ENCODE results near the gene PLXNB3.
A peak's percentile ranks its signal among the peaks of the same experiment; 100 is the strongest.

GRCh38 chrX:153794018-153794896 is 30.2 kb downstream of the PLXNB3 start, which contains the start of the genes IDH3G and SSR4:
- no peak for TF ChIP-seq CTCF (IDR thresholded peaks at IDR 0.05)
- peak in 1 of 2 donors; percentile 25 for TF ChIP-seq POLR2A (IDR thresholded peaks at IDR 0.05)

Measured in vagina (tissue), 2 donors.